Dendritic cell treated with granulocyte-macrophage colony-stimulating factor and Interleukin-4, amounts not matched to agents 40 ng/mL and 50 ng/mL, for 4 days (primary cell): ENCODE measurements around the gene FOXP1.
A peak's percentile ranks its signal among the peaks of the same experiment; 100 is the strongest.
"Not testable (repeated sequence)": the region's sequence is repeated elsewhere in the genome, so short reads cannot be mapped to it uniquely, and the experiment has no call there.

Source experiments
- H3K27ac Mint-ChIP-seq: one replicate; pipeline ENCODE4 v1.8.0; 2022; ENCODE audit warnings: mild to moderate bottlenecking, mixed read lengths
- H3K27me3 Mint-ChIP-seq: one replicate; pipeline ENCODE4 v1.8.0; 2022; ENCODE audit warnings: mild to moderate bottlenecking, mixed read lengths
- H3K36me3 Mint-ChIP-seq: one replicate; pipeline ENCODE4 v1.8.0; 2022; ENCODE audit warnings: low read depth, mixed read lengths
- H3K4me1 Mint-ChIP-seq: one replicate; pipeline ENCODE4 v1.8.0; 2022; ENCODE audit warnings: low read depth, mixed read lengths
- H3K4me3 Mint-ChIP-seq: one replicate; pipeline ENCODE4 v1.8.0; 2022; ENCODE audit warnings: mild to moderate bottlenecking, moderate library complexity, mixed read lengths
- H3K9me3 Mint-ChIP-seq: one replicate; pipeline ENCODE4 v1.8.0; 2022; ENCODE audit warnings: mixed read lengths
- intact Hi-C: fragments of 100-400 bp; cut with micrococcal nuclease; formaldehyde crosslinking; loops from one replicate; pipeline ENCODE4 v1.15.0; 2022

The FOXP1 gene

DNA sequence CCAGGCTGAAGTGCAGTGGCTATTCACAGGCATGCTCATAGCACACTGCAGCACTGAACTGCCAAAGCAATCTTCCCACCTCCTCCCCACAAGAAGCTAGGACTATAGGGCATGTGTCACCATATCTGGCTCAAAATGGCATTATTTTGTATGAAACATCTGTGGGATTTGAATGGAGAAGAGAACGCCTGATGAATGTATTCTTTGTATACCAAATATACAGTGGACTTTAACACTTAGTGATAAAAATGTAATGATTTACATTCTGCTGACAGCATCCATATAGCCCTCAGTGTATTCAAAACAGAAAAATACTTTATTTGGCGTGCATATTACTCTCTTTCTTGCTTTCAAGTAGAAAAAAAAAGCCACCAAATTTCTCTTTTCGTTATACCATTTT is 257.8 kb downstream of the FOXP1 start:
- peaks cover 18% of the 10 kb centered on the region for H3K36me3 Mint-ChIP-seq
- H3K27ac Mint-ChIP-seq, result no peak overlapping the region
- no peaks in the 10 kb centered on the region for H3K27me3 Mint-ChIP-seq
- intact Hi-C loops, result no loop called here
- H3K4me3 Mint-ChIP-seq, result no peak overlapping the region
- H3K9me3 Mint-ChIP-seq, result no peaks in the 10 kb centered on the region
- H3K4me1 Mint-ChIP-seq, result peaks cover 5% of the 10 kb centered on the region

DNA sequence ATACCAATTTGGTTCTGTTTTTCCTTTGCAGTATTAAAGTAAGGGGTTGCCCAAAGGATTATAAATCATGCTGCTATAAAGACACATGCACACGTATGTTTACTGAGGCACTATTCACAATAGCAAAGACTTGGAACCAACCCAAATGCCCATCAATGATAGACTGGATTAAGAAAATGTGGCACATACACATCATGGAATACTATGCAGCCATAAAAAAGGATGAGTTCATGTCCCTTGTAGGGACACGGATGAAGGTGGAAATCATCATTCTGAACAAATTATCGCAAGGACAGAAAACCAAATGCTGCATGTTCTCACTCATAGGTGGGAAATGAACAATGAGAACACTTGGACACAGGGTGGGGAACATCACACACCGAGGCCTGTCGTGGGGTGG is 259.3 kb downstream of the FOXP1 start:
- H3K9me3 Mint-ChIP-seq, H3K4me1 Mint-ChIP-seq, intact Hi-C loops, H3K36me3 Mint-ChIP-seq, H3K27me3 Mint-ChIP-seq, H3K27ac Mint-ChIP-seq, H3K4me3 Mint-ChIP-seq: not testable (repeated sequence)

DNA sequence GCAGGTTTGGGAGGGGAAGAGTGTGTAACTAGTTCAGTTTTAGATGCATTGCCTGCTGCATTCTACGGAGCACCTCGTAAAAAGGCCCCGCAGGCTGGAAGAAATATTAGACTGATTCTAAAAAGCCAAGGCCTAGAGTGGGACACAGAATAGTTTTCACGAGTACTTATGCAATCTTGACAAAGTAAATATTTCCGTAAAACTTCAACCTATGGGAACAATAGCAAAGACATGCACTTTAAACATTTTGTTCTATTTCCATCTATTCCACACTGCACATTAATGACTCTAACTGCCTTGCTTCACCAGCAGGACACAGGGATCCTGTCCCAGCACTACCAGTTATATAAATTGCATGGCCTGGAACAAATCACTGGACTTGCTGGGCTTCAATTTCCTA is 260.0 kb downstream of the FOXP1 start:
- no peak overlapping the region for H3K27ac Mint-ChIP-seq
- H3K9me3 Mint-ChIP-seq, result no peaks in the 10 kb centered on the region
- H3K36me3 Mint-ChIP-seq, result peaks cover 2% of the 10 kb centered on the region
- intact Hi-C loops, result no loop called here
- no peaks in the 10 kb centered on the region for H3K27me3 Mint-ChIP-seq
- peaks cover 5% of the 10 kb centered on the region for H3K4me1 Mint-ChIP-seq
- no peak overlapping the region for H3K4me3 Mint-ChIP-seq

GRCh38 chr3:71322154-71322553 is 261.4 kb downstream of the FOXP1 start:
- Mint-ChIP-seq H3K27me3 (no peaks in the 10 kb centered on the region), H3K4me3 (no peak overlapping the region), H3K36me3 (no peaks in the 10 kb centered on the region), H3K9me3 (no peaks in the 10 kb centered on the region), H3K4me1 (peaks cover 5% of the 10 kb centered on the region), H3K27ac (no peak overlapping the region)
- intact Hi-C loops, result no loop called here

- intact Hi-C loops, result no loop called here
- Mint-ChIP-seq H3K4me3 (no peak overlapping the region), H3K27me3 (no peaks in the 10 kb centered on the region), H3K36me3 (no peaks in the 10 kb centered on the region), H3K9me3 (no peaks in the 10 kb centered on the region), H3K4me1 (peaks cover 10% of the 10 kb centered on the region), H3K27ac (no peak overlapping the region)
Measured at GRCh38 chr3:71319771-71320170, 263.8 kb downstream of the FOXP1 start.

DNA sequence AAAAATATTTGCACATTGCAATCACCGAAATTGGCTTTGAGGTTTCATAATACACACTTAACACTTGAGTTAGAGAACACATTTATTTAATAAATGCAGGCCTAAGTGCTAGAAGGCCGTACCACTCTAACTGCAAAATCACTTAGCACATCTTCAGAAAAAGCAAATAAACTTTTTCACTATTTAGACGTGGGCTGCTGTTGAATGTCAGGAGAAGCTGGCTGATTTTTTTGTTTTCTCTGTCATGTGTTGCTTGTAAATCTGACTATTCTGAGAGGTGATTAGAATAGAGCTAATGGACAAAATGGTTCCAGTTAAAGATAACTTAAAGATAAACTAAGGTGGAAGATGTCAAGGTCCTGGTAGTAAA is 265.1 kb downstream of the FOXP1 start:
- Mint-ChIP-seq H3K27me3 (no peaks in the 10 kb centered on the region), H3K4me1 (peaks cover 10% of the 10 kb centered on the region), H3K9me3 (no peaks in the 10 kb centered on the region), H3K36me3 (no peaks in the 10 kb centered on the region), H3K4me3 (no peak overlapping the region), H3K27ac (no peak overlapping the region)
- intact Hi-C loops, result no loop called here

DNA sequence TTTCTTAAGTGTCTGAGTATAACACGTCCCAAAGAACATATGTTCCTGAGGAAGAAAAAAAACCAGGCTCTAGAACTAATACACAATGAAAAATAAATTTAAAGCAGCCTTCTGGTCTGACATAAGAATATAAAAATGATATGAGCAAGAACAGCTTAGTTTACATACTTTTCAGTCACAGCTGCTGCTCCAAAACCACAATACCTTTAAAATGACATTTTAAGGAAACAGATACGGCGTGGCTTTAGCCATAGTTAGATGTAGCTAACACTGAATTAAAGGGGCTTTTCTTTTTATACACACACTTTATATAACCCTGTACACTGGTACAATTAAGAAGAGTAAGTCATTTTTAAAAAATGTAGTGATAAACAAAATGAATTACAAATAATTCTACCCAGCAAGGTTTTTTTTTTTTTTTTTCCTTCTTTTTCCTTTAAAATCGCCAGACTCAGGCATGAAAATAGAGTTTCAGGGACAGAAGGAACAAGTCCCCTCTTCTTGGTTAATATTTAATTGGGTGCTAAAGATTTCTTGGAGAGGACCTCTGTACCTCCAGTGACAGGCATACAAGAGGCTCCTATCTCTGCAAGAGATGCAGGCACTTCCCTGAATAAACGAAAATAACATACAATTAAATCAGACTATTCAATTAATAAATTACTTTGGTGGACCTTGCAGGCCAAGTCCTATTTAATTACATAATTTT is 265.6 kb downstream of the FOXP1 start:
- Mint-ChIP-seq H3K9me3 (no peaks in the 10 kb centered on the region), H3K36me3 (no peaks in the 10 kb centered on the region), H3K27ac (no peak overlapping the region), H3K27me3 (no peaks in the 10 kb centered on the region), H3K4me3 (no peak overlapping the region), H3K4me1 (peaks cover 10% of the 10 kb centered on the region)
- intact Hi-C loops, result no loop called here

DNA sequence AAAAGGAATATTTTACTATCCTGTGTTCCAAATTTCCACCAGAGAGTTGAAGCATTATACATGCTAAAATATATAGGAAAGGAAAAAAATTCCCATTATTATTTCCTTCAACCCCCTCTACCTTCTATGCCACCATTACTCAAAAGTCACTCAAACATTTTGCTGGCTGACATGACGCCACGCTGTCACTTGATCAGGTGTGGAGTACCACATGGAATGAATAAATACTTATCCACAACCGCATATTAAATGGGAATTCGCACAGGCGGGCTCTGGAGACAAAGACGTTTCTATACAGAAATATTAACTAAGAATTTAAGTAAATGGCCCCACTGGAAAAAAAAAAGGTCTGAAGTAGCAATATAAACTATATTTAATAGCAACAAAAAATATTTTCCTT is 266.4 kb downstream of the FOXP1 start:
- H3K27ac Mint-ChIP-seq, result no peak overlapping the region

GRCh38 chr3:71316066-71316777 is 267.3 kb downstream of the FOXP1 start:
- H3K36me3 Mint-ChIP-seq, result no peaks in the 10 kb centered on the region
- H3K27me3 Mint-ChIP-seq, result no peaks in the 10 kb centered on the region
- no peak overlapping the region for H3K27ac Mint-ChIP-seq
- peaks cover 4% of the 10 kb centered on the region for H3K4me1 Mint-ChIP-seq
- intact Hi-C loops, result no loop called here
- no peaks in the 10 kb centered on the region for H3K9me3 Mint-ChIP-seq
- H3K4me3 Mint-ChIP-seq, result no peak overlapping the region

More for the DNA sequence above, 266.4 kb downstream of the FOXP1 start:
- Mint-ChIP-seq H3K36me3 (no peaks in the 10 kb centered on the region), H3K4me3 (no peak overlapping the region), H3K27me3 (no peaks in the 10 kb centered on the region), H3K9me3 (no peaks in the 10 kb centered on the region), H3K4me1 (peaks cover 4% of the 10 kb centered on the region)
- intact Hi-C loops, result no loop called here

GRCh38 chr3:71315431-71315830 is 268.1 kb downstream of the FOXP1 start:
- peak overlapping the region; percentile 21 for H3K27ac Mint-ChIP-seq
- H3K4me3 Mint-ChIP-seq, result no peak overlapping the region
- intact Hi-C loops, result no loop called here
- no peaks in the 10 kb centered on the region for H3K9me3 Mint-ChIP-seq
- H3K27me3 Mint-ChIP-seq, result no peaks in the 10 kb centered on the region
- peaks cover 11% of the 10 kb centered on the region for H3K4me1 Mint-ChIP-seq
- no peaks in the 10 kb centered on the region for H3K36me3 Mint-ChIP-seq

DNA sequence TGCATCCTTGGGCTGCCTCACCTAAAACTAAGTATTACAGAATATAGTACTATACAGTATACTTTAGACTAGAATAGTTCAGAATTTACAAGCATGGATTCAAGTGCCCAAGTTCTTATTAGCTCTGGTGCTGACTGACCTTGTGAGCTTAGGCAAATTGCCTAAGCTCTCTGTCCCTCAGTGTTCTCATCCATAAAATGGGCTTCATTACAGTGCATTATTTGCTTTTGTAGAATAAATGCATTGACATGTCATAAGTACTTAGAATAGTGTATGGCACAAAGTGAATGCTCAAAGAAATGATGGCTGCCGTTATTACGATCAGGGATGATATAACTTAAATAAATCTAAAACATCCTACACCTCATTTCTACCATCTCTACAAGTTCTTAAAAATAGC is 269.7 kb downstream of the FOXP1 start:
- Mint-ChIP-seq H3K36me3 (no peaks in the 10 kb centered on the region), H3K9me3 (no peaks in the 10 kb centered on the region), H3K4me3 (no peak overlapping the region), H3K27ac (no peak overlapping the region), H3K4me1 (peaks cover 15% of the 10 kb centered on the region), H3K27me3 (no peaks in the 10 kb centered on the region)
- intact Hi-C loops, result no loop called here

DNA sequence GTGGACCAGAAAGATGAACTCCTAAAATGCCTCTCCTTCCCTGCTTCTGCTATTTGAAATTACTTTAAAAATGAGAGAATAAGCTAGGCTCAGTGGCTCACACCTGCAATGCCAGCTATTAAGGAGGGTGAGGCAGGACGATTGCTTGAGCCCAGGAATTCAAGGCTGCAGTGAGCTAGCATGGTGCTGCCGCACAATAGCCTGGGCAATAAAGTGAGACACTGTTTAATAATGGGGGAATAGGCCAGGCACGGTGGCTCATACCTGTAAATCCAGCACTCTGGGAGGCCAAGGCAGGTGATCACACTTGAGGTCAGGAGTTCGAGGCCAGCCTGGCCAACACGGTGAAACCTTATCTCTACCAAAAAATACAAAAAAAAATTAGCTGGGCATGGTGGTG is 271.1 kb downstream of the FOXP1 start:
- Mint-ChIP-seq H3K4me3 (no peak overlapping the region), H3K36me3 (no peaks in the 10 kb centered on the region), H3K9me3 (no peaks in the 10 kb centered on the region), H3K4me1 (peaks cover 15% of the 10 kb centered on the region), H3K27me3 (no peaks in the 10 kb centered on the region), H3K27ac (no peak overlapping the region)
- intact Hi-C loops, result no loop called here

- peaks cover 15% of the 10 kb centered on the region for H3K4me1 Mint-ChIP-seq
- intact Hi-C loops, result no loop called here
- no peaks in the 10 kb centered on the region for H3K36me3 Mint-ChIP-seq
- H3K27ac Mint-ChIP-seq, result peak overlapping the region; percentile 19
- no peaks in the 10 kb centered on the region for H3K9me3 Mint-ChIP-seq
- no peak overlapping the region for H3K4me3 Mint-ChIP-seq
- H3K27me3 Mint-ChIP-seq, result no peaks in the 10 kb centered on the region
Measured at GRCh38 chr3:71311661-71312046, 271.9 kb downstream of the FOXP1 start.

- H3K27ac Mint-ChIP-seq, result peak overlapping the region; percentile 19
- H3K9me3 Mint-ChIP-seq, result no peaks in the 10 kb centered on the region
- no peaks in the 10 kb centered on the region for H3K27me3 Mint-ChIP-seq
- H3K4me3 Mint-ChIP-seq, result no peak overlapping the region
- peaks cover 15% of the 10 kb centered on the region for H3K4me1 Mint-ChIP-seq
- H3K36me3 Mint-ChIP-seq, result no peaks in the 10 kb centered on the region
- intact Hi-C loops, result no loop called here
Measured at GRCh38 chr3:71310980-71311660, 272.4 kb downstream of the FOXP1 start.
